CD14-positive monocyte (primary cell): Measurements from ENCODE around the gene ANKS6. TPM values are rescaled to one million over a fixed set of nuclear protein-coding genes. Genes with fewer than 3 reads are reported as not detected.

Source experiments
- DNase-seq, 3 donors: peaks; one replicate each; pipeline ENCODE4 v3.0.0-alpha.2; 2011 to 2022
- H2AFZ ChIP-seq: 2 replicates; pipeline ENCODE4 v1.6.0; 2012; ENCODE audit warnings: mild to moderate bottlenecking, low read depth, low read length, inconsistent platforms; ENCODE audit not compliant: insufficient read depth, poor library complexity, severe bottlenecking
- H3K27ac ChIP-seq, 2 donors: 1 replicate in 1 of 2; 2 replicates in 1 of 2; pipeline ENCODE4 v1.5.1; 2012 to 2013; ENCODE audit warnings: low read length in 2 of 2, control low read depth in 1 of 2, inconsistent platforms in 1 of 2, low read depth in 1 of 2, mild to moderate bottlenecking in 1 of 2
- H3K27me3 ChIP-seq, 2 donors: one replicate each; pipeline versions ENCODE4 v1.6.0 to v1.6.1; 2011 to 2013; ENCODE audit warnings: low read length in 2 of 2; ENCODE audit not compliant: control insufficient read depth in 2 of 2, insufficient read depth in 2 of 2
- H3K36me3 ChIP-seq, 2 donors: replicated peaks in 1 of 2; 1 replicate in 1 of 2; 2 replicates in 1 of 2; pipeline versions ENCODE4 v1.5.1 to v1.6.1; 2012 to 2013; ENCODE audit warnings: low read length in 2 of 2, control low read depth in 1 of 2, inconsistent platforms in 1 of 2, mild to moderate bottlenecking in 1 of 2; ENCODE audit not compliant: insufficient read depth in 2 of 2, control insufficient read depth in 1 of 2
- H3K4me1 ChIP-seq, 2 donors: 1 replicate in 1 of 2; 2 replicates in 1 of 2; pipeline versions ENCODE4 v1.5.1 to v1.6.1; 2012 to 2013; ENCODE audit warnings: low read length in 2 of 2, control low read depth in 1 of 2, inconsistent platforms in 1 of 2, mild to moderate bottlenecking in 1 of 2, moderate library complexity in 1 of 2; ENCODE audit not compliant: insufficient read depth in 2 of 2, control insufficient read depth in 1 of 2
- H3K4me2 ChIP-seq: replicated peaks from 2 replicates; pipeline ENCODE3; 2012; ENCODE audit warnings: low read length, moderate library complexity, mild to moderate bottlenecking; ENCODE audit not compliant: poor library complexity, severe bottlenecking; ENCODE audit errors: extremely low read depth
- H3K4me3 ChIP-seq, 3 experiments: fragments of 200-600 bp in 1 of 3; sonication (generic) in 1 of 3; replicated peaks in 1 of 3; 1 replicate in 2 of 3; 2 replicates in 1 of 3; pipeline ENCODE4 v1.5.1; 2011 to 2013; ENCODE audit warnings: low read length in 3 of 3, mild to moderate bottlenecking in 3 of 3, control low read depth in 2 of 3, low read depth in 2 of 3, inconsistent platforms in 1 of 3, moderate library complexity in 1 of 3
- H3K79me2 ChIP-seq: 2 replicates; pipeline ENCODE4 v1.6.0; 2012; ENCODE audit warnings: mild to moderate bottlenecking, control low read depth, inconsistent platforms, low read length, moderate library complexity; ENCODE audit not compliant: insufficient read depth
- H3K9ac ChIP-seq: 2 replicates; pipeline ENCODE4 v1.6.0; 2017; ENCODE audit warnings: low read length, mild to moderate bottlenecking; ENCODE audit not compliant: insufficient read depth, poor library complexity, severe bottlenecking
- H3K9me3 ChIP-seq, 2 donors: replicated peaks in 1 of 2; 1 replicate in 1 of 2; 2 replicates in 1 of 2; pipeline versions ENCODE4 v1.5.1 to v1.6.1; 2012 to 2013; ENCODE audit warnings: low read length in 2 of 2, control low read depth in 1 of 2; ENCODE audit not compliant: control insufficient read depth in 1 of 2, insufficient read depth in 1 of 2
- H4K20me1 ChIP-seq: 2 replicates; pipeline ENCODE4 v1.6.0; 2012; ENCODE audit warnings: mild to moderate bottlenecking, low read length, control low read depth, moderate library complexity; ENCODE audit not compliant: insufficient read depth
- H3K27ac Mint-ChIP-seq, 7 donors: one replicate each; pipeline ENCODE4 v1.8.0; 2020; ENCODE audit warnings: mild to moderate bottlenecking in 7 of 7, mixed read lengths in 7 of 7, moderate library complexity in 6 of 7, inconsistent platforms in 2 of 7
- H3K27me3 Mint-ChIP-seq, 3 donors: one replicate each; pipeline ENCODE4 v1.8.0; 2021 to 2022; ENCODE audit warnings: low read depth in 3 of 3, mild to moderate bottlenecking in 3 of 3, mixed read lengths in 3 of 3, moderate library complexity in 3 of 3, inconsistent platforms in 1 of 3
- H3K36me3 Mint-ChIP-seq, 2 donors: one replicate each; pipeline ENCODE4 v1.8.0; 2020; ENCODE audit warnings: mixed read lengths in 2 of 2, inconsistent platforms in 1 of 2, mild to moderate bottlenecking in 1 of 2
- H3K4me1 Mint-ChIP-seq: one replicate; pipeline ENCODE4 v1.8.0; 2020; ENCODE audit warnings: mild to moderate bottlenecking, mixed read lengths
- H3K4me3 Mint-ChIP-seq, 2 donors: one replicate each; pipeline ENCODE4 v1.8.0; 2020; ENCODE audit warnings: mild to moderate bottlenecking in 2 of 2, mixed read lengths in 2 of 2, moderate library complexity in 1 of 2
- H3K9me3 Mint-ChIP-seq, 7 donors: one replicate each; pipeline ENCODE4 v1.8.0; 2020 to 2022; ENCODE audit warnings: mixed read lengths in 7 of 7, mild to moderate bottlenecking in 6 of 7, moderate library complexity in 6 of 7, inconsistent platforms in 2 of 7
- WGBS: methylation state at CpG from one replicate; pipeline ENCODE4 v1.1.5; 2013; ENCODE audit warnings: missing lambda C conversion rate; ENCODE audit not compliant: insufficient coverage; 5-methylcytosine and 5-hydroxymethylcytosine counted together
- intact Hi-C, 2 donors: fragments of 100-400 bp; cut with micrococcal nuclease; formaldehyde crosslinking; loops; one replicate each; pipeline versions ENCODE4 v1.15.0 to v1.15.1; 2023
- polyA plus RNA-seq, 3 donors: library from polyadenylated mRNA; depleted of rRNA in 1 of 3; unstranded in 2 of 3; stranded (reverse) in 1 of 3; fragments of 300-500 nt in 2 of 3; fragments of >200 nt in 1 of 3; fragmentation: Illumina TruSeq in 2 of 3; gene quantifications; 1 replicate in 2 of 3; 2 replicates in 1 of 3; pipeline ENCODE4 v1.2.3, GENCODE V29; 2012 to 2021
- TF ChIP-seq, protein P1 (sequence below): fragments of 200-600 bp; IDR thresholded peaks from one replicate; pipeline ENCODE4 v1.8.0; 2022; ENCODE audit warnings: antibody characterized with exemption, mild to moderate bottlenecking

ANKS6 gene
- polyA plus RNA-seq, 3 donors = 0.20 to 1.5 (median 0.56) TPM

DNA sequence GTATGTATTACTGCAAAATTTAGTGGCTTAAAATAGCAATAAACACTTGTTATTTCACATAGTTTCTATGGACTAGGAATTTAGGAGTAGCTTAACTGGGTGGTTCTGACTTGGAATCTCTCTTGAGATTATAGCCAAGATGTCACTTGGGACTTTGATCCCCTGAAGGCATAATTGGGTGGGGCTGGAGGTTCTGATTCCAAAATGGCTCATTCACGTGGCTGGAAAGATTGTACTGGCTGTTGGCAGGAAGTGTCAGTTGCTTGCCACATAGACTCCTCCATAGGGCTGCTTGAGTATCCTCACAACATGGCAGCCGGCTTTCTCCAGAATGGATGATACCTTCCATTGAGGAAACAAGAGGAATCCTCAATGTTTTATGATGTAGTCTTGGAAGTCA is 22.4 kb upstream of the ANKS6 start:
- peaks cover 2% of the 10 kb centered on the region for H3K4me1 Mint-ChIP-seq
- no peak overlapping the region for H3K4me3 Mint-ChIP-seq
- no peak overlapping the region for H2AFZ ChIP-seq
- H3K36me3 ChIP-seq = no peaks in the 10 kb centered on the region
- no peak overlapping the region for H3K4me3 ChIP-seq
- no peak overlapping the region for H3K27ac Mint-ChIP-seq
- peaks cover 0 to 11% (median 8%) of the 10 kb centered on the region in 7 donors for H3K9me3 Mint-ChIP-seq
- no peaks in the 10 kb centered on the region for H3K79me2 ChIP-seq
- intact Hi-C loops = no loop called here
- TF ChIP-seq, protein P1, sequence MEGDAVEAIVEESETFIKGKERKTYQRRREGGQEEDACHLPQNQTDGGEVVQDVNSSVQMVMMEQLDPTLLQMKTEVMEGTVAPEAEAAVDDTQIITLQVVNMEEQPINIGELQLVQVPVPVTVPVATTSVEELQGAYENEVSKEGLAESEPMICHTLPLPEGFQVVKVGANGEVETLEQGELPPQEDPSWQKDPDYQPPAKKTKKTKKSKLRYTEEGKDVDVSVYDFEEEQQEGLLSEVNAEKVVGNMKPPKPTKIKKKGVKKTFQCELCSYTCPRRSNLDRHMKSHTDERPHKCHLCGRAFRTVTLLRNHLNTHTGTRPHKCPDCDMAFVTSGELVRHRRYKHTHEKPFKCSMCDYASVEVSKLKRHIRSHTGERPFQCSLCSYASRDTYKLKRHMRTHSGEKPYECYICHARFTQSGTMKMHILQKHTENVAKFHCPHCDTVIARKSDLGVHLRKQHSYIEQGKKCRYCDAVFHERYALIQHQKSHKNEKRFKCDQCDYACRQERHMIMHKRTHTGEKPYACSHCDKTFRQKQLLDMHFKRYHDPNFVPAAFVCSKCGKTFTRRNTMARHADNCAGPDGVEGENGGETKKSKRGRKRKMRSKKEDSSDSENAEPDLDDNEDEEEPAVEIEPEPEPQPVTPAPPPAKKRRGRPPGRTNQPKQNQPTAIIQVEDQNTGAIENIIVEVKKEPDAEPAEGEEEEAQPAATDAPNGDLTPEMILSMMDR = no peak
- H3K9ac ChIP-seq = no peak overlapping the region
- 80% methylated on average over 1 of the region's 2 CpGs for WGBS
- H3K9me3 ChIP-seq = peaks cover 6 to 7% of the 10 kb centered on the region in 2 donors
- no peak overlapping the region for H3K4me2 ChIP-seq
- H3K27ac ChIP-seq = no peak overlapping the region
- no peaks in the 10 kb centered on the region for H3K4me1 ChIP-seq
- no peaks in the 10 kb centered on the region for H4K20me1 ChIP-seq
- H3K36me3 Mint-ChIP-seq = no peaks in the 10 kb centered on the region
- no peaks in the 10 kb centered on the region for H3K27me3 Mint-ChIP-seq
- DNase-seq = no peak
- H3K27me3 ChIP-seq = no peaks in the 10 kb centered on the region

DNA sequence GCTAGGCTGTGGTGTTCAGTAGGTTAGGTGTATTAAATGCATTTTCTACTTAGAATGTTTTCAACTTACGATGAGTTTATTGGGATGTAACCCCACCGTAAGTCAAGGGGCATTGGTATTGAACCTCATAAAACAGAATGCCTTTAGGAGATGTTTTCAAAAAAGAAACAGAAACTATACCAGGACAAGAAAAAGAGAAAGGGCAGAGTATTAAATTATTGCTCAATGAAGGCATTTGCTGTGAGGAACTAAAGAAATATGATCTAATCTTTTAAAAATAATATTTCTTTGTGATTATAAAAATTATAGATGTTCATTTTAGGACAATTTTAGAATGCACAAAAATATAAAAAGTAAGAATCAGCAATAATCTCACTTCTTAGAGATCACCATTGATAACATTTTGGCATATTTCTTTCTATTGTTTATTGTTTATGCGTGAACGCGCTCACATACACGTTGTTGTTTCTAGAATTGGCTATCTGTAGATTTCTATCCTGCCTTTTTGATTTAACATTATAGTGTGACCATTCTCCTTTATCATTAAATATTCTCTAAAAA is 19.1 kb upstream of the ANKS6 start:
- no CpG with 5 or more reads among the region's 6 CpGs for WGBS
- H3K27me3 ChIP-seq = no peaks in the 10 kb centered on the region

More for the DNA sequence above, 19.1 kb upstream of the ANKS6 start:
- H3K4me1 ChIP-seq = no peaks in the 10 kb centered on the region
- peaks cover 0 to 11% (median 9%) of the 10 kb centered on the region in 7 donors for H3K9me3 Mint-ChIP-seq
- H4K20me1 ChIP-seq = no peaks in the 10 kb centered on the region
- H3K36me3 ChIP-seq = no peaks in the 10 kb centered on the region
- H3K4me1 Mint-ChIP-seq = peaks cover 5% of the 10 kb centered on the region
- H3K9ac ChIP-seq = no peak overlapping the region
- no peak overlapping the region for H3K4me3 ChIP-seq
- DNase-seq = no peak
- H3K27me3 Mint-ChIP-seq = peaks cover 0 to 4% (median 2%) of the 10 kb centered on the region in 3 donors
- intact Hi-C loops = no loop called here
- peaks cover 0 to 2% of the 10 kb centered on the region in 2 donors for H3K36me3 Mint-ChIP-seq
- H3K79me2 ChIP-seq = no peaks in the 10 kb centered on the region
- peaks cover 6 to 7% of the 10 kb centered on the region in 2 donors for H3K9me3 ChIP-seq
- no peak overlapping the region for H3K27ac ChIP-seq
- H2AFZ ChIP-seq = no peak overlapping the region
- no peak overlapping the region for H3K27ac Mint-ChIP-seq
- TF ChIP-seq, protein P1 = no peak
- H3K4me3 Mint-ChIP-seq = no peak overlapping the region
- H3K4me2 ChIP-seq = no peak overlapping the region
